Colon (tissue), 2 donors: ENCODE data around the gene WDR88.
"Not testable (repeated sequence)": the region's sequence is repeated elsewhere in the genome, so short reads cannot be mapped to it uniquely, and the experiment has no call there.

Source experiments
- FAIRE-seq: peaks from 2 replicates; lab custom pipeline; 2012; peaks lifted over from hg19 to GRCh38; lab: Jason Lieb, UNC
- donor health status: control.
- donor health status: control.

WDR88 gene

DNA sequence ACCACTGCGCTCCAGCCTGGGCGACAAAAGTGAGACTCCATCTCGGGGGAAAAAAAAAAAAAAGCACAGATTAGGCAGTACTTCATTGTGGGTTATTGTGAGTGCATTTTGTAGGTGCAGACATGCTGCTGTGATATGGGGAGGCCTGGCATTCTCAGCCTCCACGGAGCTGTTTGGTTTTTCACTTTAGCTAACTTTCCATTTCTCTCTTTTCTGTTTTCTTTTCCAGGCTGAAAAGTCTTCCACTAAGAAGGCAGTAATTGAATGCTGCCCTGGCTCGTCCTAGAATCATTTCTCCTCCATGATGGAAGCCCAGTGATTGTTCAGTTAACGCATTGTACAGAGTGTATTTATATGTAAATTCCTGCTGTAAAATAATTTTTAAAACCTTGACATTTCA lies 2.0 kb upstream of the WDR88 start:
- no peak for FAIRE-seq

DNA sequence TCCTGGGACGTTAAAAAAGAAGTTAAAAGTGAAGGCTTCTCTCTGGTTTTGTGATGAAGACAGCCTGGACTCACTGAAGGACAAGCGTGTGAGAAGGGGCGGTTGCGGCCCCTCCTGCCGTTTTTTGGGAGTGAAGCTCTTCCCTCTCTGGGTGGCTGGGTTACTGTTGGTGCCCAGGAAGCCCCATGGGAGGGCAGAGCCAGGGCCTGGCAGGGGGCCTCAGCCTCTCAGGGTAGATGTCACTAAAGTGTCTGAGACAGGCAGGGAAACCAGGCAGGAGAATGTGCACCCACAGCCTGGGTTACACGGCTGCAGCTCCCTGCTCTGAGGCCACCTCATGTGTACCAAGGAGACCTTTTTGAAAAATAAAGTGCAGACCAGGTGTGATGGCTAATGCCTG lies 1.5 kb upstream of the WDR88 start:
- FAIRE-seq, result no peak

DNA sequence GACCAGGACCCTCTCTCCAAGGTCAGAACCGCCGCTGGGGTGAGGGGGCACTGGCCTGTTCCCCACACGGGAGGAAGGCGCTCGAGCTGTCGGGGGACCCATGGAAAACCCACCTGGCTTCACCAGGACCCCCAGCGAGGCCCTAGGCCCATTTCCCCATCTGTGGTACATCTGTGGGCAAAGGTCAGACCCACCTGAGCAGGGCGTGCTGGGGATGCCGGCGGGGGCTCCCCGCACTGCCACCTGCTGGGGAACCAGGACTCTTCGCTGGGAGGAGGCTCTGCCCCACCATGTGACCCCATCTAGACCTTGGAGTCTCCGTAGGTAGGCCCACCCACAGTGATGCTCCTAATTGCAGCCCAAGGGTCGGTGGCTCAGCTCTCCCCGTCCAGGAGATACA lies 511 bp downstream of the WDR88 start:
- FAIRE-seq, result no peak

DNA sequence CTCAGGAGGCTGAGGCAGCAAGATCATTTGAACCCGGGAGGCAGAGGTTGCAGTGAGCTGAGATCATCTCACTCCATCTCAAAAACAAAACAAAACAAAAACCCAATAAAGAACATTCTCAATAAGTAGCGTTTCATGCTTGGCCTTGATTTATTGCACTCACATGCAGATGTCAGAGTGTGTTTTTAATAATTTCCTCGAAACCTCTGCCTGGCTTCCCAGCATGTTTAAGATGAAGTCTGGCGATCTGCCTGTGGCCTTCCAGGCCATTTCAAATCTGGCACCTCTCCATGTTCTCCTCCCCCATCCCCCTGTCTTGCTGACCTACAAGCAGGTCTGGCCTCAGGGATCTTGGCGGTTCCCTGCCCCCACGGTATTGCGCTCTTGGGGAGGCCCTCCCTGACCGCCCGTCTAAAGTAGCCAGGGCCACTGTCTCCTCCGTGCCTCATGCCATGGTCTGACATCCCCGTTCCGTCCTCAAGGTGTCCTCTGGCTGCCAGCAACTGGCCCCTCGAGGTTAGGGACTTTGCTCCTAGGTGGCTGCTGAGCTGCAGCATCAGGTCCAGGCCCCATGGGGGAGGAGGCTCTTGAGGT lies 1.6 kb downstream of the WDR88 start:
- FAIRE-seq, result no peak

DNA sequence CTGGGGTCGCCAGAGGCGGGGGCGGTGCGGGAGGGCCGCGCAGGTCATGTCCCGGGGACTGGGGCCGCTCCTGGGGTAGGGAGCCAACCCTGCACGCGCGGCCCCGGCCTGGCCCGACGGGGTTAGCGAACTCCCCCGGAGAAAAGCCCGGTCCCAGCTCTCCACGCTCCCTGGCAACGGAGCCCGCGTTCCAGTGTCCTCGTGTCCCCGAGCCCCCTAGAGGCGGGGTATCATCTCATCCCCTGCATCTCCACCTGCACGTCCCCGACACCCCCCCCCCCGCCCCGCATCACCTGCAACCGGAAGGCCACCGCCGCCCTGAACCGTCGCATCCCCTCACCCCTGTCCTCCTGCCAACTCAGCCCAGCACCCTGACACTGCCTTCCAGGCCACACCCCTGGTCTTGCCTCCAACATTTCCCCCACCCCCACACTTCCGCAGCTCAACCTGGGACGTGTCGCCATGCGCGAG lies 2.7 kb downstream of the WDR88 start:
- no peak for FAIRE-seq

DNA sequence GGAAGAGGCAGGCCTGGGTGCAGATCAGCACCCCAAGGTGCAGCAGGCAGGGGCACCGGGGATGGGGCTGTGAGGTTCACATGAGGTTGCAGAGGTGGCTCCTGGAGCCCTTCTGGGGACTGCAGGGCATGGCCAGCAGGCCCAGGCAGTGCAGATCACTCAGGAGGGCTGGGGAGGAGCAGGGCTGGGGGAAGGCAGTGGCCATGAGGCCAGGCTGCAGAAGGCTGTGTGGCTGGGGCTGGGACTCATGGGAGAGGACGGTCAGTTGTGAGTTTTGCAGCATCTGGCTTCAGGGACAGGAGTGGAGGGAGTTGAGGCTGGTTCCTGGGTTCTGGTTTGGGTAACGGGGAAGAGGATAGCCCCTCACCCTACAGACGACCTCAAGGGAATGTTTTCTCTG lies 7.3 kb downstream of the WDR88 start:
- no peak for FAIRE-seq

DNA sequence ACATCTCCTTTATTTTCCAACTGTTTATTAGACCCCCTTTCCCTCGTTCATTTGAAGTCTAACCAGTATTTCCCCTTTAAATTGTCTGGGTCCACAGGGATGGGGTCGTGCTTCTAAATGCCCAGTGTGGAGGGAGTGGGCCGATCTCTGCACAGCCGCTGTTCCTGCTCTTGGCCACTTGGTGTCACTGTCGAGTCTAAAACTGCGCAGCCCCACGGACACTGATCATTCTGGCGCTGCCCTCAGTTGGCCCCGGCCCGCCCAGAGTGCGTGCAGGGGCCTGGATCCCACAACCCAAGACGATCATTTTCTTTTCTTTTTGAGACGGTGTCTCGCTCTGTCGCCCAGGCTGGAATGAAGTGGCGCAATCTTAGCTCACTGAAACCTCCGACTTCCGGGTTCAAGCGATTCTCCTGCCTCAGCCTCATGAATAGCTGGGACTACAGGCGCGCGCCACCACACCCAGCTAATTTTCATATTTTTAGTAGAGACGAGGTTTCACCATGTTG lies 12.0 kb downstream of the WDR88 start:
- FAIRE-seq, result no peak

DNA sequence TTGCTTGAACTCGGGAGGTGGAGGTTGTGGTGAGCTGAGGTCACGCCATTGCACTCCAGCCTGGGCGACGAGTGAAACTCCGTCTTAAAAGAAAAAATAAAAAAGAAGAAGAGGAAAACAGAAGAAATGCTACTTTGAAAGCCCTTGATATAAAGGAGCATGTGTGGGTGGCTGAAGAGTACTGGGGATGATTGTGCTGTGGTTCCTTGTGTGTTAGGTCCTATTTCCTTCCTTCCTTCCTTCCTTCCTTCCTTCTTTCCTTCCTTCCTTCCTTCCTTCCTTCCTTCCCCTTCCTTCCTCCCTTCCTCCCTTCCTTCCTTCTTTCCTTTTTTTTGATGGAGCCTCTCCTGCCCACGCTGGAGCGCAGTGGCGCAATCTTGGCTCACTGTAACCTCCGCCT lies 14.3 kb downstream of the WDR88 start:
- FAIRE-seq, result no peak

DNA sequence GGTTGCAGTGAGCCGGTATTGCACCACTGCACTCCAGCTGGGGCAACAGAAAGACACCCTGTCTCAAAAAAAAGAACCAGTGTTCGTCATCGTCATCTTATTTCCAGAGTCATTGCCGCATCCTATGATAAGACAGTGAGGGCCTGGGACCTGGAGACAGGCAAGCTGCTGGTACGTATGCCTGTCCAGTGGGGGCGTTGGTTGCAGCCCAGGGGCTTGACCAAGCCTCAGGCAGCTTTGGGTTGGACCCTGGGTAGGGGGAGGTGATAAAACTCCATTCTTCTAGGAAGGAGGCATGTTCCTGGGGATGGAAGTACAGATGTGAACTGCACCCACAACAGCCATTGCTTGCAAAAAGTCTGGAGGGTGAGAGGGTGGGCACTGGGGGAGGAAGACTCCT lies 15.6 kb downstream of the WDR88 start:
- no peak for FAIRE-seq

DNA sequence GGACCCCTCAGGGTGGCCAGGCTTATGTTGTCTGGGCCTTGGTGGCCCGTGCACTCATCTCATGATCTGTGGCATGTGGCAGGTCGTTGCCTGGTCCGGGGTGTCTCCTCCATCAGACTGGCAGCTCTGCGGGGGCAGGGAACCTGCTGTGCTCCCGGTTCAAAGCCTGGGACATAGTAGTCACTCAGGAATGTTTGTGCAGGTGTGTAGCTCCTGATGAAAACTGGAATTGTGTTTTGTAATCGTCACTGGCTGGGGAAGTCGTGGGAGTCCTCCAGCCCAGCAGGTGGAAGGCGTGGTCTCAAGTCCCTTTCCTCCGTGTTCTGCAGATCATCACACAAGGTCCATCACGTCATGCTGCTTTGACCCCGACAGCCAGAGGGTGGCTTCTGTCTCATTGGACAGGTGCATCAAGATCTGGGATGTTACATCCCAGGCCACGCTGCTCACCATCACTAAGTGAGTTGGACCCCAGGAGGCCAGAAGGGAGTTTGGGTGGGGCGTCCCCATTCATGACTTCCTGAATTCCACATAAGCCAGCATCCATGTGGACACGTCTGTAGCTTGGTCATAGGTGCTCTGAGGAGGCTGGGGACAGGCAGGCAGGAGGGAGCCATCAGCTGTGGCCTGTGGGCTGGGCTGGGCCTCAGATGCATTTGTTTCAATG lies 19.1 kb downstream of the WDR88 start:
- no peak for FAIRE-seq

DNA sequence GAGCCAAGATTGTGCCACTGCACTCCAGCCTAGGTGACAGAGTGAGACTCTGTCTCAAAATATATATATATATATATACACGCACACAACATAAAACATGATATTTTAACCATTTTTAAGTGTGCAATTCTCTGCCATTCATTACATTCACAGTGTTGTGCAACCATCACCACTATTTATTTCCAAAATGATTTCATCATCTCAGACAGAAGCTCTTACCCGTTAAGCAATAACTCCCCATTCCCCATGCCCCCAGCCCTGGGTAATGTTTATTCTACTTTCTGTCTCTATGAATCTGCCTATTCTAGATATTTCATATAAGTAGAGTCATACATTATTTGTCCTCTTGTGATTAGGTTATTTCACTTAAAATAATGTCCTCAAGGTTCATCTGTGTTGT lies 20.3 kb downstream of the WDR88 start:
- FAIRE-seq, result no peak

DNA sequence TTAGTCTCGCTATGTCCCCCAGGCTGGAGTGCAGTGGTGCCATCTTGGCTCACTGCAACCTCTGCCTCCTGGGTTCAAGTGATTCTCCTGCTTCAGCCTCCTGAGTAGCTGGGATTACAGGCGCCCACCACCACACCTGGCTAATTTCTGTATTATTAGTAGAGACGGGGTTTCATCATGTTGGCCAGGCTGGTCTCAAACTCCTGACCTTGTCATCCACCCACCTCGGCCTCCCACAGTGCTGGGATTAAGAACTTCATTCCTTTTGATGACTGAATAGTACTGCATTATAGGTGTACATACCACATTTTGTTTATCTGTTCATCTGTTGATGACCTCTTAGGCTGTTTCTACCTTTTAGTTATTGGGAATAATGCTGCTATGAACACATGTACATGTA lies 20.7 kb downstream of the WDR88 start:
- FAIRE-seq, result not testable (repeated sequence)

DNA sequence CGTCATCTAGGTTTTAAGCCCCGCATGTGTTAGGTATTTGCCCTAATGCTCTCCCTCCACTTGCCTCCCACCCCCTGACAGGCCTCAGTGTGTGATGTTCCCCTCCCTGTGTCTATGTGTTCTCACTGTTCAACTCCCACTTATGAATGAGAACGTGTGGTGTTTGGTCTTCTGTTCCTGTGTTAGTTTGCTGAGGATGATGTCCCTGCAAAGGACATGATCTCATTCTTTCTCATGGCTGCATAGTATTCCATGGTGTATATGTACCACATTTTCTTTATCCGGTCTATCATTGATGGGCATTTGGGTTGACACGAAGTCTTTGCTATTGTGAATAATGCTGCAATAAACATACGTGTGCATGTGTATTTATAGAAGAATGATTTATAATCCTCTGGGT lies 22.4 kb downstream of the WDR88 start:
- not testable (repeated sequence) for FAIRE-seq

DNA sequence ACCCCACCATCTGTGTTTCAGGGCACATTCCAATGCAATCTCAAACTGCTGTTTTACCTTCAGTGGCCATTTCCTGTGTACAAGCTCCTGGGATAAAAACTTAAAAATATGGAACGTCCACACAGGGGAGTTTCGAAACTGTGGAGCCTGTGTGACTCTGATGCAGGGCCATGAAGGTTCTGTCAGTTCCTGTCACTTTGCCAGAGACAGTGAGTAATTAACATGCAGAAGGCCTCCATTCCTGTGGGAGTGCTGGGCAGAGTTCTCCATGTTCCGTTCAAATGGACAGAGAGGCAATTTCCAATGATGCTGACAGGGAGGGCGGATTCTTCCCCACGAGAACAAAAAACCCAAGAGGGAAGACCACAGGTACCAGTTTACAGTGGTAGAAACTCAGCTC lies 24.4 kb downstream of the WDR88 start:
- no peak for FAIRE-seq

DNA sequence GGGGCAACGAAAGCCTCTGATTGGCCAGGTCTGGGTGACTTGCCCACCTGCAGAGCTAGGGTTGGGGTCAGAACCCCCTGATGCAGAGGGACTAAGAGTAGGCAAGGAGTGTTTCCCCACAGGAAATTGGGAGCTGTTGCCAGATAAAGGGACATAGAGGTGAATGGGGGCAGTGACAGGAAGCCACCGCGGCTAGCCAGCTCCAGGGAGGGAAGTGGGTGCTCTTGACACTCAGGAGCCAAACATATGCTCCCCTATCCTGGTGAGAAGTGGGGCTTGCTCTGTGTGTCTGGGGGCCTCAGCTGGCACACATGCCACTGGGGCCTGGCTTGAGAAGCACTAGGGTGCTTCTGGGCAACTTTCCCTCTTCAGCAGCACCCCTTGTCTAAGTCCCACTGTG lies 26.0 kb downstream of the WDR88 start:
- FAIRE-seq, result no peak

DNA sequence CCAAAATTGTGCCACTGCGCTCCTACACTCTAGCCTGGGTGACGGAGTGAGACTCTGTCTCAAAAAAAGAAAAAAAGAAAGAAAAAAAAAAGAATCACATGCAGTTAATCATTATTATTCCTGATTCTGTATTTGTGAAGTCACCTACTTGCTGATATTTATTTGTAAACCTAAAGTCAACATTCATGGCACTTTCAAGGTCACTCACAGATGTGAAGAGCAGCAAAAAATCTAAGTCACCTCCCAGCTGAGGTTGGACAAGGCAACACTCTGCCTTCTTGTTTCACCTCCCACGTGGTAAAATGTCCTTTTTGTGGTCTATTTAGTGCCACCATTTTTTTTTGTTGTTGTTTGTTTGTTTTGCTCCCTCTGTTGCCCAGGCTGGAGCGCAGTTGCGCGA lies 26.5 kb downstream of the WDR88 start:
- no peak for FAIRE-seq

DNA sequence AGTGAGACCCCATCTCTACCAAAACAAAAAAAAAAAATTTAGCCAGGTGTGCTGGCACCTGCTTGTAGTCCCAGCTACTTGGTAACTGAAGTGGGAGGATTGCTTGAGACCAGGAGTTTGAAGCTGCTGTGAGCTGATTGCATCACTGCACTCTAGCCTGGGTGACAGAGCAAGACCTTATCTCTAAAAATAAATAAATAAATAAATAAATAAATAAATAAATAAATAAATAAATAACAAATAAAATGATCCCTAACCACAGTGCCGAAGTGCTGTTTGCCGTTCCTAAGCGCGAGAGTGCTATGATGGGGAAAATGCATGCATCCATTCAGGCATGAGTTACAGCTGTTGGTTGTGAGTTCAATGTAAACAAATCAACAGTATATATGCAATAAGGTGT lies 27.2 kb downstream of the WDR88 start:
- FAIRE-seq, result no peak

DNA sequence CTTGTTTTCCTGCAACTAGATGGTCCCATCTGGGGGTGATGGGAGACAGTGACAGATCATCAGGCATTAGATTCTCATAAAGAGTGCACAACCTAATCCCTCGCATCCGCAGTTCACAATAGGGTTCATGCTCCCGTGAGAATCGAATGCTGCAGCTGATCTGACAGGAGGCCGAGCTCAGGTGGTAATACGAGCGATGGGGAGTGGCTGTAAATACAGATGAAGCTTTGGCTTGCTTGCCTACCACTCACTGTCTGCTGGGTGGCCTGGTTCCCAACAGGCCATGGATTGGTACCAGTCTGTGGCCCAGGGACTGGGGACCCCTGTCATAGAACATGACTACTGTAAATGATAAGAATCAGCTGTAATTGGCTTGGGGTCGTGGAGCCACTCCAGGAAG lies 28.0 kb downstream of the WDR88 start:
- FAIRE-seq, result no peak

DNA sequence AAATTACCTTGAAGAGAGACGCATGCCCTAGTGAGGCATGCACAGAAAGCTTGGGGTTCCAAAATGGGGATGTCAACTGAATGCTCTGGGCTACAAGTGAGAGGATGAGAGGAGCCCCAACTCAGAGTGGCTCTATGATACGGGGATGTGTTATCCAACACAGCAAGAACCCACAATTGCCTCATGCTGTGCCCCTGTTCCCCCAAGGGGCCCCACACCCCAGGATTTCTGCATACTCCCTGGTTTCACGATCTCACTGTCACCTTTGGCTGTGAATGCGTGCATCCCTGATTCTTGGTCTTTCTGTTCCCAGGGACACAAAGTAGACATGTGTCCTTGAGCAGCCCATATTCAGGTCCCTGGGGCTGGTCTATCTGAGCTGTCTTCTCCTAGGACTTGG lies 29.3 kb downstream of the WDR88 start:
- no peak for FAIRE-seq

DNA sequence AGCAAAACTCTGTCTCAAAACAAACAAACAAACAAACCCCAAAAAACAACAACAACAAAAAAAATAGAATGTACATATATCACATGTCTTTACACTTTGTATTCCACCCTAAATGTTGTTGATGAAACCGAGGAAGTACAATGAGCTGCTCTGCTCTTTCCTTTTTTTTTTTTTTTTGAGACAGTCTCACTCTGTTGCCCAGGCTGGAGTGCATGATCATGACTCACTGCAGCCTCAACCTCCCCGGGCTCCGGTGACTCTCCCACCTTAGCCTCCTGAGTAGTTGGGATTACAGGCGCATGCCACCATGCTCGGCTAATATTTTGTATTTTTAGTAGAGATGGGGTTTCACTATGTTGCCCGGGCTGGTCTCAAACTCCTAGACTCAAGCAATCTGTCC lies 31.6 kb downstream of the WDR88 start:
- no peak for FAIRE-seq

DNA sequence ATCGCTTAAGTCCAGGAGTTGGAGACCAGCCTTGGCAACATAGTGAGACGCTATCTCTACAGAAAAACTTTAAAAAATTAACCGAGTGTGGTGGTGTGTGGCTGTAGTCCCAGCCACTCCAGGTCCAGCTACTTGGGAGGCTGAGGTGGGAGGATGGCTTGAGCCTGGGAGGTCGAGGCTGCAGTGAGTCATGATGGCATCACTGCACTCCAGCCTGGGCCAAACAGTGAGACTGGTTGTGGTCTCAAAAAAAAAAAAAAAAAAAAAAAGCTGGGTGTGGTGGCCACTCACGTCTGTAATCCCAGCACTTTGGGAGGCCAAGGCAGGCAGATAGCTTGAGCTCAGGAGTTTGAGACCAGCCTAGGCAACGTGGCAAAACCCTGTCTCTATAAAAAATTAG lies 34.1 kb downstream of the WDR88 start:
- not testable (repeated sequence) for FAIRE-seq

DNA sequence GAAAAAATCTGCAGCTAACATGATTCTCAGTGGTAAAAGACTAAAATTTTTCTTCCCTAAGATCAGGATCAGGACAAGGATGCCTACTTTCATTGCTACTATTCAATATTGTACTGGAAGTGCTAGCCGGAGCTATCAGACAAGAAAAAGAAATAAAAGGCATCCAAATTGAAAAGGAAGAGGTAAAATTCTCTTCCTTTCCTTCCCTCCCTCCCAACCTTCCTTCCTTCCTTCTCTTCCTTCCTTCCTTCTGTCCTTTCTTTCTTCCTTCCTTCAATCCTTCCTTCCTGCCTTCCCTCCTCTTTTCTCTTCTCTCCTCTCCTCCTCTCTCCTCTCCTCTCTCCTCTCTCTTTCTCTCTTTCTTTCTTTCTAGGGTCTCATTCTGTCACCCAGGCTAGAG lies 35.5 kb downstream of the WDR88 start:
- FAIRE-seq, result no peak

DNA sequence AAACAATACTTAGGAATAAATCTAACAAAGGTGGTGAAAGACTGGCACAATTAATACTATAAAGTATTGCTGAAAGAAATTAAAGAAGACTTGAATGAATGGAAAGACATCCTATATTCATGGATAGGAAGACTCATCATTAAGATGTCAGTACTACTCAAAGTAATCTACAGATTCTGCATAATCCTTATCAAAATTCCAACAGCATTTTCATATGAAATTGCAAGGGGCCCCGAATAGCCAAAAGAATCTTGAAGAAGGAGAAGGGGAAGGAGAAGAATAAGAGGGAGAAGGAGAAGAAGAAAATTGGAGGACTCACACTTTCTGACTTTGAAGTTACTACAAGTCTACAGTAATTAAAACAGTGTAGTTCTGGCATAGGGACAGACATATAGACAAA lies 36.6 kb downstream of the WDR88 start:
- FAIRE-seq, result no peak

DNA sequence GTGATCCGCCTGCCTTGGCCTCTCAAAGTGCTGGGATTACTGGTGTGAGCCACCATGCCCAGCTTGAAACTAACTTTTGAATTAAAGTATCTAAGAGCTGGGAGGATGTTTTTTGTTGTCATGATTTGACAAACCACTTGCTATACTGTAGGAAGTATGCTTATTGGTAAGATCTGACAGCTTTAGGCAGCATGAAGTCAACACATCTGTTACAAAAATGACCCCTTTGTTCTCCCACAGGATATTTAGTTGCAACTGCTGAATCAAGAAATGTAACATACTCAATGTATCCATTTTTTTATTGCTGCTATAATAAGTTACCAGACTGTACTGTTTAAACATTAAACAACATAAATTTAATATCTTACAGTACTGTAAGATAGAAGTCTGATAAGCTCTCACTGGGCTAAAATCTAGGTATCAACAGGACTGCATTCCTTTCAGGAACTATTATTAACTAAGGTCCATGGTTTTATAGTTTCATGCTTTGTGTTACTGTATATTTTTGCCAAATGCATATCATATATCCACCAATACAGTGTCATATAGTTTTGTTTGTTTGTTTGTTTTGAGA lies 39.4 kb downstream of the WDR88 start:
- FAIRE-seq, result peak; percentile 43
